WTC11 (cell line): ENCODE results near the gene PHPT1. TPM values are rescaled to one million over a fixed set of nuclear protein-coding genes. Genes with fewer than 3 reads are reported as not detected.

Experiments used
- ATF2 ChIP-seq: sonication (generic); formaldehyde crosslinking; IDR thresholded peaks from 2 replicates; pipeline ENCODE4 v1.8.1; 2022; ENCODE audit warnings: low read depth, missing genetic modification reagents, borderline replicate concordance
- CBFB ChIP-seq: sonication (generic); formaldehyde crosslinking; IDR thresholded peaks from 2 replicates; pipeline ENCODE4 v1.8.1; 2022; ENCODE audit warnings: mild to moderate bottlenecking, low read depth, missing genetic modification reagents
- ETV6 ChIP-seq: sonication (generic); formaldehyde crosslinking; IDR thresholded peaks from 2 replicates; pipeline ENCODE4 v1.8.1; 2022; ENCODE audit warnings: mild to moderate bottlenecking, missing genetic modification reagents
- NFATC4 ChIP-seq: fragments of 250-450 bp; sonication (Bioruptor Pico); IDR thresholded peaks from 2 replicates; pipeline ENCODE4 v1.9.0; 2021; ENCODE audit warnings: mild to moderate bottlenecking
- NR1H2 ChIP-seq: sonication (generic); formaldehyde crosslinking; IDR thresholded peaks from 2 replicates; pipeline ENCODE4 v1.9.0; 2021; ENCODE audit warnings: mild to moderate bottlenecking, moderate library complexity, missing genetic modification reagents
- OVOL2 ChIP-seq: fragments of 250-450 bp; sonication (Bioruptor Pico); IDR thresholded peaks from 2 replicates; pipeline ENCODE4 v1.9.0; 2021; ENCODE audit warnings: mild to moderate bottlenecking, borderline replicate concordance
- PRDM15 ChIP-seq: sonication (generic); formaldehyde crosslinking; IDR thresholded peaks from 2 replicates; pipeline ENCODE4 v1.8.0; 2022; ENCODE audit warnings: missing genetic modification reagents
- PREB ChIP-seq: sonication (generic); formaldehyde crosslinking; IDR thresholded peaks from 2 replicates; pipeline ENCODE4 v1.8.1; 2022; ENCODE audit warnings: mild to moderate bottlenecking, missing genetic modification reagents, moderate library complexity, borderline replicate concordance
- PRRX2 ChIP-seq: fragments of 250-450 bp; sonication (Bioruptor Pico); IDR thresholded peaks from 2 replicates; pipeline ENCODE4 v1.8.0; 2021; ENCODE audit warnings: mild to moderate bottlenecking
- total RNA-seq: library from RNA; stranded (reverse); gene quantifications from 3 replicates; pipeline ENCODE4 v1.2.3, GENCODE V29; 2021
- TF ChIP-seq, protein P1 (sequence below): sonication (generic); formaldehyde crosslinking; IDR thresholded peaks from 2 replicates; pipeline ENCODE4 v1.8.0; 2023; ENCODE audit warnings: missing genetic modification reagents, mild to moderate bottlenecking, borderline replicate concordance
- TF ChIP-seq, protein P2 (sequence below): sonication (generic); formaldehyde crosslinking; IDR thresholded peaks from 2 replicates; pipeline ENCODE4 v1.8.0; 2022; ENCODE audit warnings: mild to moderate bottlenecking, missing genetic modification reagents
- TF ChIP-seq, protein P3 (sequence below): sonication (generic); formaldehyde crosslinking; IDR thresholded peaks from 2 replicates; pipeline ENCODE4 v1.8.1; 2022; ENCODE audit warnings: mild to moderate bottlenecking, moderate library complexity, missing genetic modification reagents
- TF ChIP-seq, protein P4 (sequence below): sonication (generic); formaldehyde crosslinking; IDR thresholded peaks from 2 replicates; pipeline ENCODE4 v1.8.1; 2023; ENCODE audit warnings: mild to moderate bottlenecking, missing genetic modification reagents

PHPT1 gene
- total RNA-seq, 1 experiment from 2014 or later, result 138 TPM

DNA sequence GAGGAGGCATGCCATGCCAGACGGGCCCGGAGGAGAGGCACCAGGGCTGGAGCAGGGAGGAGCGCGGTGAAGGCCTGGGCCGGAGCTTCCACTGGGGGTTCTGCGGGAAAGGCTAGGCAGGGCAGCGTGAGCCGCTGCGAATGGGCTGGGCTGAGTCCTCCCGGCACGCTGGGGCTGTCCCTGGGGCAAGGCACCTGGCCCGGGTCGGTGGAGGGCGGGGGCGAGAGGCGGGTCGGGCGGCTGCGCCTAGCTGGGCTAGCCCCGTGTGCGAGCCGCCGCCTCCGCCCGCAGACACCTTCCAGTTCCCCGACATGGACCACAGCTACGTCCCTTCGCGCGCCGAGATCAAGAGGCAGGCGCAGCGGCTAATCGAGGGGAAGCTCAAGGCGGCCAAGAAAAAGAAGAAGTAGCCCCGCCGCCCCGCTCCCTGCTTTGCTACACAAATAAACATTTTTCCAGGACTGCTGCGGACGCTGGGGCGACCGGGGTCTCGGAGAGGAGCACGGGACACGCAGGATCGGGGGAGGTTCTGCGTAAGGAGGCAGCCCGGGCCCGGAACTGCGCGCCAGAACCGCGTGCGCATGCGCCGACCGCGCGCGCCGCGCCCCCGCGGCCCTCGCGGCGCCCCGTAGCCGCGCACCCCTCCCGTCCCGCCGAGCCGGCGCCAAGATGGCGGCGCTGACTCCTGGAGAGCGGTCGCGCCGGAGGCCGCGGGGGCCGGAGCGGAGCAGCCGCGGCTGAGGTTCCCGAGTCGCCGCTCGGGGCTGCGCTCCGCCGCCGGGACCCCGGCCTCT, 41.7 kb upstream of the PHPT1 start, which contains the start of gene RABL6 (continued):
- TF ChIP-seq, protein P1, sequence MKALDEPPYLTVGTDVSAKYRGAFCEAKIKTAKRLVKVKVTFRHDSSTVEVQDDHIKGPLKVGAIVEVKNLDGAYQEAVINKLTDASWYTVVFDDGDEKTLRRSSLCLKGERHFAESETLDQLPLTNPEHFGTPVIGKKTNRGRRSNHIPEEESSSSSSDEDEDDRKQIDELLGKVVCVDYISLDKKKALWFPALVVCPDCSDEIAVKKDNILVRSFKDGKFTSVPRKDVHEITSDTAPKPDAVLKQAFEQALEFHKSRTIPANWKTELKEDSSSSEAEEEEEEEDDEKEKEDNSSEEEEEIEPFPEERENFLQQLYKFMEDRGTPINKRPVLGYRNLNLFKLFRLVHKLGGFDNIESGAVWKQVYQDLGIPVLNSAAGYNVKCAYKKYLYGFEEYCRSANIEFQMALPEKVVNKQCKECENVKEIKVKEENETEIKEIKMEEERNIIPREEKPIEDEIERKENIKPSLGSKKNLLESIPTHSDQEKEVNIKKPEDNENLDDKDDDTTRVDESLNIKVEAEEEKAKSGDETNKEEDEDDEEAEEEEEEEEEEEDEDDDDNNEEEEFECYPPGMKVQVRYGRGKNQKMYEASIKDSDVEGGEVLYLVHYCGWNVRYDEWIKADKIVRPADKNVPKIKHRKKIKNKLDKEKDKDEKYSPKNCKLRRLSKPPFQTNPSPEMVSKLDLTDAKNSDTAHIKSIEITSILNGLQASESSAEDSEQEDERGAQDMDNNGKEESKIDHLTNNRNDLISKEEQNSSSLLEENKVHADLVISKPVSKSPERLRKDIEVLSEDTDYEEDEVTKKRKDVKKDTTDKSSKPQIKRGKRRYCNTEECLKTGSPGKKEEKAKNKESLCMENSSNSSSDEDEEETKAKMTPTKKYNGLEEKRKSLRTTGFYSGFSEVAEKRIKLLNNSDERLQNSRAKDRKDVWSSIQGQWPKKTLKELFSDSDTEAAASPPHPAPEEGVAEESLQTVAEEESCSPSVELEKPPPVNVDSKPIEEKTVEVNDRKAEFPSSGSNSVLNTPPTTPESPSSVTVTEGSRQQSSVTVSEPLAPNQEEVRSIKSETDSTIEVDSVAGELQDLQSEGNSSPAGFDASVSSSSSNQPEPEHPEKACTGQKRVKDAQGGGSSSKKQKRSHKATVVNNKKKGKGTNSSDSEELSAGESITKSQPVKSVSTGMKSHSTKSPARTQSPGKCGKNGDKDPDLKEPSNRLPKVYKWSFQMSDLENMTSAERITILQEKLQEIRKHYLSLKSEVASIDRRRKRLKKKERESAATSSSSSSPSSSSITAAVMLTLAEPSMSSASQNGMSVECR (CRISPR knock-in tag), result no peak
- no peak for TF ChIP-seq NR1H2 (CRISPR knock-in tag)
- TF ChIP-seq, protein P2, sequence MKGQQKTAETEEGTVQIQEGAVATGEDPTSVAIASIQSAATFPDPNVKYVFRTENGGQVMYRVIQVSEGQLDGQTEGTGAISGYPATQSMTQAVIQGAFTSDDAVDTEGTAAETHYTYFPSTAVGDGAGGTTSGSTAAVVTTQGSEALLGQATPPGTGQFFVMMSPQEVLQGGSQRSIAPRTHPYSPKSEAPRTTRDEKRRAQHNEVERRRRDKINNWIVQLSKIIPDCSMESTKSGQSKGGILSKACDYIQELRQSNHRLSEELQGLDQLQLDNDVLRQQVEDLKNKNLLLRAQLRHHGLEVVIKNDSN (CRISPR knock-in tag), result peak; percentile 2; the same call in 1 of the 2 replicates
- TF ChIP-seq CBFB (CRISPR knock-in tag), result no peak
- 0 out of 2 replicates have a peak, but pooled peaks have one; percentile 35 for TF ChIP-seq ATF2 (CRISPR knock-in tag)
- TF ChIP-seq, protein P3, sequence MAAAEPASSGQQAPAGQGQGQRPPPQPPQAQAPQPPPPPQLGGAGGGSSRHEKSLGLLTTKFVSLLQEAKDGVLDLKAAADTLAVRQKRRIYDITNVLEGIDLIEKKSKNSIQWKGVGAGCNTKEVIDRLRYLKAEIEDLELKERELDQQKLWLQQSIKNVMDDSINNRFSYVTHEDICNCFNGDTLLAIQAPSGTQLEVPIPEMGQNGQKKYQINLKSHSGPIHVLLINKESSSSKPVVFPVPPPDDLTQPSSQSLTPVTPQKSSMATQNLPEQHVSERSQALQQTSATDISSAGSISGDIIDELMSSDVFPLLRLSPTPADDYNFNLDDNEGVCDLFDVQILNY (CRISPR knock-in tag), result 0 out of 2 replicates have a peak, but pooled peaks have one; percentile 20
- TF ChIP-seq, protein P4, sequence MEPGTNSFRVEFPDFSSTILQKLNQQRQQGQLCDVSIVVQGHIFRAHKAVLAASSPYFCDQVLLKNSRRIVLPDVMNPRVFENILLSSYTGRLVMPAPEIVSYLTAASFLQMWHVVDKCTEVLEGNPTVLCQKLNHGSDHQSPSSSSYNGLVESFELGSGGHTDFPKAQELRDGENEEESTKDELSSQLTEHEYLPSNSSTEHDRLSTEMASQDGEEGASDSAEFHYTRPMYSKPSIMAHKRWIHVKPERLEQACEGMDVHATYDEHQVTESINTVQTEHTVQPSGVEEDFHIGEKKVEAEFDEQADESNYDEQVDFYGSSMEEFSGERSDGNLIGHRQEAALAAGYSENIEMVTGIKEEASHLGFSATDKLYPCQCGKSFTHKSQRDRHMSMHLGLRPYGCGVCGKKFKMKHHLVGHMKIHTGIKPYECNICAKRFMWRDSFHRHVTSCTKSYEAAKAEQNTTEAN (CRISPR knock-in tag), result 0 out of 2 replicates have a peak, but pooled peaks have one; percentile 29
- TF ChIP-seq NFATC4 (CRISPR knock-in tag), result no peak
- TF ChIP-seq OVOL2, result no peak
- TF ChIP-seq PRDM15 (CRISPR knock-in tag), result 0 out of 2 replicates have a peak, but pooled peaks have one; percentile 8
- peak; percentile 63; the same call in 1 of the 2 replicates for TF ChIP-seq ETV6 (CRISPR knock-in tag)
- TF ChIP-seq PRRX2, result no peak
- no peak for TF ChIP-seq PREB (CRISPR knock-in tag)
